TTC549 (cell line): ENCODE data around the gene SLC31A1.
"Not testable (repeated sequence)": the region's sequence is repeated elsewhere in the genome, so short reads cannot be mapped to it uniquely, and the experiment has no call there.

Experiments
- FAIRE-seq: peaks from 2 replicates; lab custom pipeline; 2012; peaks lifted over from hg19 to GRCh38; lab: Jason Lieb, UNC

Gene SLC31A1

GRCh38 chr9:113220467-113221002, 809 bp upstream of the SLC31A1 start:
- no peak for FAIRE-seq

DNA sequence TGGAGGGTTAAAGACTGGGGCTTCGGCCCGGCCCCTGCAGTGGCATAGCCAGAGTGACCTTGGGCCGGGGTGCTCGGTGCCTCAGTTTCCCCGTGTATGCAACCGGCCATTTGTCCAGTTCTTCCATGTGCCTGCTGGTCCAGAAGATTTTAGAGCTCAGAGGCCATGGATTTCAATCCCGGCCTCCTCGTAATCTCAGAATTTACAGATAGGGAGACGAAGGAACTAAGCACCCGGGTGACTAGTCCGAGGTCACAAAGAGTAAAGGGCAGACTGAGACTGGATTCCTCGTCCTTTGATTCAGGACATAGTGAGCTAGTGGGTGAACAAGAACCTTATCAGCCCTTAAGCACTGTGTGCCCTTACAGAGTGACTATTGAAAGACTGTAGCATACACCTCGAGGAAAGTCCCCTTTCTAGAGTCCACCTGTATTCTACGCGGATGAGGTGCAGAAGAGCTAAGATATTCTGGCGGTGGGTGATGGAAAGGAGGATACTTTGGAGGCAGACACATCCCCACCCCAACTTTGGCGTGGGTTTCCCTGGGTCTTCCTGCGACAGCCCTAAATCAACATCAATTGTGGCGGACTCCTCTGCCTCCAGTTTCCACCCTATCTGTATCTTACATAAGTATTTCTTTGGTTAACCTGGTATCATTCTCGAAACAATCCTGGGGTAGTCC, 597 bp downstream of the SLC31A1 start:
- FAIRE-seq = no peak

DNA sequence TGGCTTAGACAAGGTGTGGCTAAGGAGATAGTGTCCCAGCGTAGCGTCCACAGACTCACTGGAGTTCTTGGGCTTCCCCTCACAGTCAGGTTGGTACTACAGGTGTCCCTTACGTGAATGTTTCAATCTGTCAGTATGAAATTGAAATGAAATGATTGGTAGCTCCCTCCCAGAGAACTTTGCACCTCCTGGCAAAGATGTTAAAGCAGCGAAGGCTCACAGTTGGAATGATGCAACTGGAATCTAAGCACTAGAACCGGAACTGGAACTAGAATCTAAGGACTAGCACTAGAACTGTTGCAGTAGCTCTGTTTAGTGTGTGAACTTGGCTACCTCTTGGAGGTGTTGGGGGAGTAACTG, 1.1 kb downstream of the SLC31A1 start:
- no peak for FAIRE-seq

- FAIRE-seq = no peak
Observed at GRCh38 chr9:113223963-113224362, 2.6 kb downstream of the SLC31A1 start.

DNA sequence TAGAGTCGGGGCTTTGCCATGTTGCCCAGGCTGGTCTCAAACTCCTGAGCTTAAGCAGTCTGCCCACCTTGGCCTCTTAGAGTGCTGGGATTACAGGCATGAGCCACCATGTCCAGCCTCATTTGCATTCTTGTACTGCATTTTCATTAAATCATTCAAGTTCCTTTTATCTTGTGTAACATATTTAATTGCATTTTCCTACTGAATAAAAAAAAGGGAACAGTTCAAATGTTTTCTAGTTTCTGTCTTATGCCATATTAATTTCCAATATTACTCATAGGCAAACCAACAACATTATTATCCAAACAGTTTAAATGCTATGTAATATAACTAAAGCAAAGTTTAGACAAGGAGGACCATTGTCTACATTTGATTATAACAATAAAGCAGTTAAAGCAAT, 6.1 kb downstream of the SLC31A1 start:
- FAIRE-seq = no peak

DNA sequence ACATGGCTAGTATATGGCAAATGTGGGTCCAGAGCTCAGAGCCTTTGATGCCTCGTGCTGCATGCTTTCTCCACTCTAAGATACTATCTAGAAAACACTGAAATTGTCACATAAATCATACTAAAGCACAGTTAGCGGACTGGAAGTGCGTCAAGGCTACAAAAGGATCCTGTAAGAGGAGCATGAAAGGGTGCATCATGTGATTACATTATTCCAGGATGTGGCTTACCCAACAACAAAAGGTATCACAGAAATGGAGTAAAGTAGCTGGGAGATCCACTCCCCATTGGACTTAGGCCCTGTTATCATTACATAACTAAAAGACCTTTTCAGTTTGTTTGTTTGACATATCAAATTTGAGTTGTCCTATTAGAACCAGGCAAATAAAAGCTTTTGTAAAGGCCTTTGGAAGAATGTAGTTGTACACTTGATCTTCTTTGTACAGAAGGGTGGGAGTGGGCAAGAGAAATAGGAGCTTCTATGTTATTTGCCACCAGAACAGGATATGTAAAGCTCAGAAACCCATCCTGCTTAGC, 6.9 kb downstream of the SLC31A1 start:
- FAIRE-seq = no peak

DNA sequence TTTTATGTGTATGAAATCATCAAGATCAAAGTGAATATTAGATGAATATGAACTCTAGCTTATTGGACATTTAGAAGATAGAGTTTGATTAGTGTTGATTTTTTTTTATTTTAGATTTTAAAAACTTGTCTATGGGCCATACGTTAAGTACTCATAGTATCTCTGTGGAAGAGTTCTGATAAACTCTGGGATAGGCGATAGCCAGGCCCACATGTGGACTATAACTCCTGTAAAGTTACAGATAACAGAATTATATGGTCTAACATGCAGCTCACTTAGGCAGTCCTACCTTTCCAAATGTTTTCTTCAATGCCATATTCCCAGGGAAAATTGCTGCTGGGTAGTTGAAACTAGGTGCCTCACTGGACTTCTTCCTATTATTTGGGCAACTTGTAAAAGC, 10.4 kb downstream of the SLC31A1 start:
- FAIRE-seq = no peak

DNA sequence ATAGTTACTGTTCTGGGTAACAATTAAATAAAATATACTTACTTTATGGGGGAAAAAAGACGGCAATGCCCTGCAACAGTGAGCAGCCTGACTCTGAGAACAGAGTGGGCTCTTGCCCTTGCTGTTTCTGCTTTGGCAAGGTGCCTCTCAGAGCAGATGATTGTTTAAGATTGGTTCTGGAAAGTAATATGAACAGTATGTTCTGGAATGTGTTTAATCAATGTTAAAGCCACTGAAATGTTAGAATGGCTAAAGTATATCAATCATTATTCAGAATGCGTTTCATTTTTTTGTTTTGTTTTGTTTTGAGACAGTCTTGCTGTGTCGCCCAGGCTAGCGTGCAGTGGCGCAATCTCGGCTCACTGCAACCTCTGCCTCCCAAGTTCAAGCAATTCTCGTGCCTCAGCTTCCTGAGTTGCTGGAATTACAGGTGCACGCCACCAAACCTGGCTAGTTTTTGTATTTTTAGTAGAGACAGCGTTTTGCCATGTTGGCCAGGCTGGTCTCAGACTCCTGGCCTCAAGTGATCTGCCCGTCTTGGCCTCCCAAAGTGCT, 14.4 kb downstream of the SLC31A1 start:
- FAIRE-seq = not testable (repeated sequence)

DNA sequence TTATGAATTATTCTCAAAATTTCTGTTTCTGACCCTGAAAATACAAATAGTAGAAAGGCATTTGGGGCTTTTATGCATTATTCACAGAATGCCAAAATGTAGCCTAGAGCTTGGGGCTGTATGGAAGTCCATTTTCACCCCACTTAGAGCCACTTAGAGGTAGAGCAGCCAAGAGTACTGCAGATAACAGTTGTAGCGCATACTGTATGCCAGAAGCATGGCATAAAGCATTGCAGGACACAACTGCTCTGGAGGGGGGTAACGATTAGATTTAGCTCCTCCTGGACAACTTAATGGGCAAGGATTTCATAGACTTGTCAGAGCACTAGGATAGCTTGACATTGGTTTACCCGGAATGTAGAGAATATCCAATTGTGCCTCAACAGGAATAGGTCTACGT, 15.7 kb downstream of the SLC31A1 start:
- FAIRE-seq = no peak

- FAIRE-seq = no peak
Observed at GRCh38 chr9:113238202-113238858, 17.0 kb downstream of the SLC31A1 start.

- FAIRE-seq = no peak
Observed at GRCh38 chr9:113238859-113239232, 17.5 kb downstream of the SLC31A1 start.

GRCh38 chr9:113241161-113241560, 19.8 kb downstream of the SLC31A1 start:
- FAIRE-seq = no peak

DNA sequence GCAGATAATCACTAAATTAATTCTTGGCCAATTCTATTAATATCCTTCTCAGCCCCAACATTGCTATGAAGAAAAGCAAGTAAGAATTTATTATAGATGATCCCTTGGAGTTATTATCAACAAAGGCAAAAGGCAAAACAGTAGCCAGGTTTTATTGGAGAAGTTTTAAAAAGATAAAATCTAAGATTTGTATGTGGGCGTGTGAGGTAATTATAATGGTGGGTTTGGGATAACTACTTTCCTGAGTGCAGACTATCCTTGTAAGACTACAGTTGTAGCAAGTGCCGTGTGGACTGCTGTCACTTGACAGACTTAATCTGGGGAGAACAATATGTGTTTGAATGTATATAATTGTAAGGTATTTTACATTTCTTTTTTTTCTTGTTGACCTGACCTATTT, 23.2 kb downstream of the SLC31A1 start:
- FAIRE-seq = no peak

DNA sequence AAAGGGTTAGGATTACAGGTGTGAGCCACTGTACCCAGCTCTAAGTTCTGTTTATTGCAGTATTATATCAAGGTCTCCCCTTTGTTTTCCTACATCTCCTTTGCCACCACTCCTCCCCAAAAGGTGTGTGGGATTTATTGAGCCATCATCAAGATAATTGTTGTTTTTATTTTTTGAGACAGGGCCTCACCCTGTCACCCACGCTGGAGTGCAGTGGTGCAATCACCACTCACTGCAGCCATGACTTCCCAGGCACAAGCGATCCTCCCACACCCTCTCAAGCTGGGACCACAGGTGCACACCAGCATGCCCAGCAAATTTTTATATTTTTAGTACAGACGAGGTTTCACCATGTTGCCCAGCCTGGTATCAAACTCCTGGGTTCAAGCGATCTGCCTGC, 24.6 kb downstream of the SLC31A1 start:
- FAIRE-seq = no peak

- FAIRE-seq = no peak
Observed at GRCh38 chr9:113246928-113247327, 25.6 kb downstream of the SLC31A1 start.

GRCh38 chr9:113247640-113248039, 26.3 kb downstream of the SLC31A1 start:
- FAIRE-seq = no peak

- FAIRE-seq = not testable (repeated sequence)
Observed at GRCh38 chr9:113249661-113250060, 28.3 kb downstream of the SLC31A1 start.

DNA sequence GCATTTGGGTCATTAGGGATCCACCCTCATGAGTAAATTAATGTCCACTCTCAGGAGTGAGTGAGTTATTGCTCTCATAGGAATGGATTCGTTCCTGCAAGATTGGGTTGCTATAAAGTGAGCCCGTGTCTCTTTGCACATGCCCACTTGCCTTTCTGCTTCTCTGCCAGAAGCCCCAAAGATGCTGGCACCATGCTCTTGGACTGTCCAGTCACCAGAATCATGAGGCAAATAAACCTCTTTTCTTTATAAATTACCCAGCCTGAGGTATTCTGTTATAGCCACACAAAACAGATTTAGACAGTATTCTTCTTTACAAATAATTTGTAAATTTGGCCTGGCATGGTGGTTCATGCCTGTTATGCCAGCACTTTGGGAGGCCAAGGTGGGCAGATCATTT, 29.5 kb downstream of the SLC31A1 start:
- FAIRE-seq = no peak

- FAIRE-seq = no peak
Observed at GRCh38 chr9:113254991-113255390, 33.6 kb downstream of the SLC31A1 start.

DNA sequence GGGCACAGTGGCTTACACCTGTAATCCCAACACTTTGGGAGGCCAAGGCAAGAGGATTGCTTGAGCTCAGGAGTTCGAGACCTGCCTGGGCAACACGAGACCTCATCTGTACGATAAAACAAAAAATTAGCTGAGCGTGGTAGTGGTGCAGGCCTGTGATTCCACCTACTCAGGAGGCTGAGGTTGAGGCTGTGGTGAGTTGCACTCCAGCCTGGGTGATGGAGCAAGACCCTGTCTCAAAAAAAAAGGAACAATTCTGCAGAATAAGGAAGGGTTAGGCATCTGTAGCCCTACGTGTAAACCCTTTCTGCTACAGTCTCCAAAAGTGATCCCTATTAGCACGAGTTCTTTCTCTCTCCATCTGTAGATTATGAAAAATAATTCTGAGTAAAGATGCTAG, 34.1 kb downstream of the SLC31A1 start:
- FAIRE-seq = no peak

- FAIRE-seq = no peak
Observed at GRCh38 chr9:113257863-113258262, 36.5 kb downstream of the SLC31A1 start.

- FAIRE-seq = no peak
Observed at GRCh38 chr9:113258282-113258681, 36.9 kb downstream of the SLC31A1 start.

GRCh38 chr9:113261917-113262671, 40.8 kb downstream of the SLC31A1 start:
- FAIRE-seq = no peak
